WTC11 (cell line): ENCODE data around the gene MTA1. TPM values are rescaled to one million over a fixed set of nuclear protein-coding genes. Genes with fewer than 3 reads are reported as not detected.

ENCODE experiments used
- ATAC-seq: fragments of 200-7000 bp; cut with Tn5 transposase; 2 replicates; pipeline ENCODE4 v1.10.0; 2021; ENCODE audit warnings: mild to moderate bottlenecking, moderate library complexity
- CTCF ChIA-PET: fragments of 300-600 bp; sonication (Branson Sonifier 250); formaldehyde crosslinking; loops from one replicate; lab custom pipeline; 2021; ENCODE audit warnings: antibody characterized with exemption; lab: Charles Lee
- POLR2A ChIA-PET: fragments of 350-600 bp; sonication (Branson Sonifier 250); formaldehyde crosslinking; loops from one replicate; lab custom pipeline; 2021; ENCODE audit warnings: antibody characterized with exemption; lab: Charles Lee
- DNase-seq: peaks from one replicate; pipeline ENCODE4 v3.0.0; 2021; ENCODE audit warnings: low spot score
- H3K27ac Mint-ChIP-seq: 2 replicates; pipeline ENCODE4 v1.8.0; 2021; ENCODE audit warnings: mixed read lengths
- H3K27me3 Mint-ChIP-seq: 2 replicates; pipeline ENCODE4 v1.8.0; 2021; ENCODE audit warnings: low read depth, mild to moderate bottlenecking, moderate library complexity, mixed read lengths
- H3K36me3 Mint-ChIP-seq: 2 replicates; pipeline ENCODE4 v1.8.0; 2021; ENCODE audit warnings: mixed read lengths
- H3K4me1 Mint-ChIP-seq: 2 replicates; pipeline ENCODE4 v1.8.0; 2022; ENCODE audit warnings: mixed read lengths
- H3K4me3 Mint-ChIP-seq: 2 replicates; pipeline ENCODE4 v1.8.0; 2021; ENCODE audit warnings: mild to moderate bottlenecking, moderate library complexity, mixed read lengths
- H3K9me3 Mint-ChIP-seq: 2 replicates; pipeline ENCODE4 v1.8.0; 2021; ENCODE audit warnings: mixed read lengths
- CREB1 ChIP-seq: sonication (generic); formaldehyde crosslinking; IDR thresholded peaks from 2 replicates; pipeline ENCODE4 v1.8.0; 2023; ENCODE audit warnings: mild to moderate bottlenecking, missing genetic modification reagents
- ELF4 ChIP-seq: sonication (generic); formaldehyde crosslinking; IDR thresholded peaks from 2 replicates; pipeline ENCODE4 v1.8.1; 2022; ENCODE audit warnings: low read depth, mild to moderate bottlenecking, moderate library complexity, missing genetic modification reagents
- ERG ChIP-seq: fragments of 250-450 bp; sonication (Bioruptor Pico); IDR thresholded peaks from 2 replicates; pipeline ENCODE4 v1.8.0; 2021; ENCODE audit warnings: mild to moderate bottlenecking
- ESRRA ChIP-seq: sonication (generic); formaldehyde crosslinking; IDR thresholded peaks from 2 replicates; pipeline ENCODE4 v1.8.1; 2022; ENCODE audit warnings: mild to moderate bottlenecking, missing genetic modification reagents, borderline replicate concordance
- GRHL2 ChIP-seq: fragments of 250-450 bp; sonication (Bioruptor Pico); IDR thresholded peaks from 2 replicates; pipeline ENCODE4 v1.8.0; 2022; ENCODE audit warnings: mild to moderate bottlenecking, moderate library complexity; ENCODE audit not compliant: insufficient replicate concordance, severe bottlenecking
- KAT7 ChIP-seq: sonication (generic); formaldehyde crosslinking; IDR thresholded peaks from 2 replicates; pipeline ENCODE4 v1.8.1; 2023; ENCODE audit warnings: missing genetic modification reagents, mild to moderate bottlenecking, borderline replicate concordance
- PRDM15 ChIP-seq: sonication (generic); formaldehyde crosslinking; IDR thresholded peaks from 2 replicates; pipeline ENCODE4 v1.8.0; 2022; ENCODE audit warnings: missing genetic modification reagents
- PRRX2 ChIP-seq: fragments of 250-450 bp; sonication (Bioruptor Pico); IDR thresholded peaks from 2 replicates; pipeline ENCODE4 v1.8.0; 2021; ENCODE audit warnings: mild to moderate bottlenecking
- TCF7 ChIP-seq: sonication (generic); formaldehyde crosslinking; IDR thresholded peaks from 2 replicates; pipeline ENCODE4 v1.8.0; 2022; ENCODE audit warnings: mild to moderate bottlenecking, low read depth, missing genetic modification reagents, moderate library complexity
- TEAD1 ChIP-seq: sonication (generic); formaldehyde crosslinking; IDR thresholded peaks from 2 replicates; pipeline ENCODE4 v1.8.0; 2022; ENCODE audit warnings: mild to moderate bottlenecking, missing genetic modification reagents
- USF1 ChIP-seq: sonication (generic); formaldehyde crosslinking; IDR thresholded peaks from 2 replicates; pipeline ENCODE4 v1.8.0; 2022; ENCODE audit warnings: mild to moderate bottlenecking, missing genetic modification reagents
- ZNF138 ChIP-seq: sonication (generic); formaldehyde crosslinking; conservative IDR thresholded peaks from 2 replicates; pipeline ENCODE4 v1.8.1; 2022; ENCODE audit warnings: mild to moderate bottlenecking, moderate library complexity, missing genetic modification reagents
- ZNF263 ChIP-seq: sonication (generic); formaldehyde crosslinking; IDR thresholded peaks from 2 replicates; pipeline ENCODE4 v1.8.1; 2022; ENCODE audit warnings: low read depth, mild to moderate bottlenecking, moderate library complexity, missing genetic modification reagents
- ZNF425 ChIP-seq: fragments of 250-450 bp; sonication (Bioruptor Pico); conservative IDR thresholded peaks from 2 replicates; pipeline ENCODE4 v1.9.0; 2021; ENCODE audit warnings: mild to moderate bottlenecking
- total RNA-seq: library from RNA; stranded (reverse); gene quantifications from 3 replicates; pipeline ENCODE4 v1.2.3, GENCODE V29; 2021
- TF ChIP-seq, protein P1 (sequence below): fragments of 250-450 bp; sonication (Bioruptor Pico); IDR thresholded peaks from 2 replicates; pipeline ENCODE4 v1.9.0; 2021; ENCODE audit warnings: moderate library complexity, mild to moderate bottlenecking, inconsistent platforms, borderline replicate concordance

The MTA1 gene
- total RNA-seq, 1 experiment from 2014 or later = 279 TPM

- peaks cover 16% of the 10 kb centered on the region for H3K36me3 Mint-ChIP-seq
- ATAC-seq (no peak), DNase-seq (no peak)
- H3K27me3 Mint-ChIP-seq = no peaks in the 10 kb centered on the region
- H3K4me1 Mint-ChIP-seq = no peaks in the 10 kb centered on the region
- H3K27ac Mint-ChIP-seq = no peak overlapping the region
- ChIA-PET POLR2A (no interaction called here), CTCF (no interaction called here)
- no peak overlapping the region for H3K4me3 Mint-ChIP-seq
- H3K9me3 Mint-ChIP-seq = no peaks in the 10 kb centered on the region
- TF ChIP-seq GRHL2 (CRISPR knock-in tag) (no peak), TEAD1 (no peak), ESRRA (no peak), PRRX2 (no peak), ELF4 (no peak), CREB1 (CRISPR knock-in tag) (no peak), PRDM15 (CRISPR knock-in tag) (no peak), TCF7 (CRISPR knock-in tag) (no peak), ZNF138 (CRISPR knock-in tag) (no peak), ZNF263 (CRISPR knock-in tag) (no peak), ZNF425 (no peak), ERG (no peak), USF1 (CRISPR knock-in tag) (no peak)
- TF ChIP-seq, protein P1, sequence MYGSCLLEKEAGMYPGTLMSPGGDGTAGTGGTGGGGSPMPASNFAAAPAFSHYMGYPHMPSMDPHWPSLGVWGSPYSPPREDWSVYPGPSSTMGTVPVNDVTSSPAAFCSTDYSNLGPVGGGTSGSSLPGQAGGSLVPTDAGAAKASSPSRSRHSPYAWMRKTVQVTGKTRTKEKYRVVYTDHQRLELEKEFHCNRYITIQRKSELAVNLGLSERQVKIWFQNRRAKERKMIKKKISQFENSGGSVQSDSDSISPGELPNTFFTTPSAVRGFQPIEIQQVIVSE (CRISPR knock-in tag) = no peak
Measured at GRCh38 chr14:105385698-105386365, 33.8 kb upstream of the MTA1 start.

GRCh38 chr14:105386581-105387529, 32.8 kb upstream of the MTA1 start:
- no peaks in the 10 kb centered on the region for H3K4me1 Mint-ChIP-seq
- no peak for TF ChIP-seq TCF7 (CRISPR knock-in tag)
- TF ChIP-seq KAT7 (CRISPR knock-in tag) = no peak
- ChIA-PET POLR2A (no interaction called here), CTCF (no interaction called here)
- no peak overlapping the region for H3K27ac Mint-ChIP-seq
- DNase-seq (no peak), ATAC-seq (no peak)
- H3K4me3 Mint-ChIP-seq = no peak overlapping the region
- H3K9me3 Mint-ChIP-seq = no peaks in the 10 kb centered on the region
- peaks cover 16% of the 10 kb centered on the region for H3K36me3 Mint-ChIP-seq
- H3K27me3 Mint-ChIP-seq = no peaks in the 10 kb centered on the region
